Gastrocnemius medialis (tissue), 4 donors: ENCODE data around the gene JAML. TPM values are rescaled to one million over a fixed set of nuclear protein-coding genes. Genes with fewer than 3 reads are reported as not detected.

Experiments
- ATAC-seq, 2 donors: fragments of 150-250 bp; one replicate each; pipeline ENCODE4 v1.9.1; 2016
- DNase-seq, 2 donors: peaks; one replicate each; pipeline ENCODE4 v3.0.0-alpha.2; 2019
- H3K27ac ChIP-seq, 4 donors: fragments of 200-600 bp; sonication (generic); 1 replicate in 1 of 4; 2 replicates in 3 of 4; pipeline ENCODE4 v1.5.1; 2016 to 2018; ENCODE audit warnings: mild to moderate bottlenecking in 2 of 4, moderate library complexity in 1 of 4
- H3K27me3 ChIP-seq, 3 donors: fragments of 200-600 bp; sonication (generic) in 2 of 3; 1 replicate in 1 of 3; 2 replicates in 2 of 3; pipeline versions ENCODE4 v1.5.1 to v1.6.0; 2016 to 2019; ENCODE audit warnings: mild to moderate bottlenecking in 1 of 3, moderate library complexity in 1 of 3
- H3K36me3 ChIP-seq, 2 donors: fragments of 200-600 bp; sonication (generic) in 1 of 2; one replicate each; pipeline ENCODE4 v1.5.1; 2017 to 2018
- H3K4me1 ChIP-seq, 2 donors: fragments of 200-600 bp; sonication (generic) in 1 of 2; one replicate each; pipeline ENCODE4 v1.5.1; 2016 to 2017; ENCODE audit warnings: mild to moderate bottlenecking in 2 of 2
- H3K4me3 ChIP-seq, 4 donors: fragments of 200-600 bp; sonication (generic) in 3 of 4; 1 replicate in 1 of 4; 2 replicates in 3 of 4; pipeline ENCODE4 v1.5.1; 2016 to 2019; ENCODE audit warnings: mild to moderate bottlenecking in 2 of 4
- H3K9me3 ChIP-seq, 3 donors: fragments of 200-600 bp; sonication (generic) in 2 of 3; 1 replicate in 1 of 3; 2 replicates in 2 of 3; pipeline ENCODE4 v1.5.1; 2016 to 2019
- CTCF ChIP-seq, 5 experiments: fragments of 450-650 bp in 3 of 5; fragments of 200-600 bp in 2 of 5; sonication (generic) in 2 of 5; IDR thresholded peaks in 4 of 5; conservative IDR thresholded peaks in 1 of 5; 1 replicate in 4 of 5; 2 replicates in 1 of 5; pipeline ENCODE4 v1.5.1; 2016 to 2019; ENCODE audit warnings: antibody characterized with exemption in 5 of 5, mild to moderate bottlenecking in 3 of 5, moderate library complexity in 3 of 5
- POLR2A ChIP-seq, 2 donors: fragments of 450-650 bp; IDR thresholded peaks; one replicate each; pipeline ENCODE4 v1.6.1; 2017; ENCODE audit warnings: antibody characterized with exemption in 2 of 2, mild to moderate bottlenecking in 2 of 2, moderate library complexity in 2 of 2
- in situ Hi-C, 4 donors: fragments of 200-750 bp; cut with MboI; loops; one replicate each; pipeline versions ENCODE4 v1.15.0 to v1.8.0; 2017; ENCODE audit warnings: low sequenced_read_pairs in 4 of 4
- intact Hi-C: fragments of 100-400 bp; cut with DNase I; formaldehyde crosslinking; loops from one replicate; pipeline ENCODE4 v1.15.1; 2023; ENCODE audit warnings: low total_unique reads
- total RNA-seq, 4 donors: library from RNA; depleted of rRNA; stranded (reverse); fragments of >200 nt; gene quantifications; one replicate each; pipeline versions ENCODE4 v1.1.0 to v1.2.3, GENCODE V29; 2016

JAML gene
- total RNA-seq, 4 donors from 2014 or later, result 0.82 to 1.2 (median 0.91) TPM; not detected in 1

- no peaks in the 10 kb centered on the region for H3K9me3 ChIP-seq
- intact Hi-C loops (no loop called here), in situ Hi-C loops (no loop called here)
- H3K4me1 ChIP-seq, result no peaks in the 10 kb centered on the region
- no peak for ATAC-seq
- no peak for DNase-seq
- H3K4me3 ChIP-seq, result no peak overlapping the region
- peaks cover 0 to 6% (median 2%) of the 10 kb centered on the region in 3 donors for H3K27me3 ChIP-seq
- TF ChIP-seq POLR2A (IDR thresholded peaks at IDR 0.05) (no peak), CTCF (IDR thresholded peaks at IDR 0.05 in 4 of 5, conservative IDR thresholded peaks at IDR 0.05 in 1 of 5) (no peak)
- H3K36me3 ChIP-seq, result no peaks in the 10 kb centered on the region
- H3K27ac ChIP-seq, result no peak overlapping the region
These were observed 2.4 kb downstream of the JAML start for GRCh38 chr11:118222437-118222836.

GRCh38 chr11:118221419-118221818 lies 3.4 kb downstream of the JAML start:
- intact Hi-C loops, result no loop called here
- Histone ChIP-seq H3K36me3 (no peaks in the 10 kb centered on the region), H3K9me3 (no peaks in the 10 kb centered on the region), H3K27ac (no peak overlapping the region), H3K4me1 (no peaks in the 10 kb centered on the region), H3K4me3 (no peak overlapping the region), H3K27me3 (peaks cover 0 to 6% (median 3%) of the 10 kb centered on the region in 3 donors)
- DNase-seq, result no peak
- no peak for TF ChIP-seq POLR2A (IDR thresholded peaks at IDR 0.05)
- no peak for TF ChIP-seq CTCF (IDR thresholded peaks at IDR 0.05 in 4 of 5, conservative IDR thresholded peaks at IDR 0.05 in 1 of 5)
- ATAC-seq, result no peak
- in situ Hi-C loops, result no loop called here

GRCh38 chr11:118219732-118220131 lies 5.1 kb downstream of the JAML start:
- no peaks in the 10 kb centered on the region for H3K36me3 ChIP-seq
- ATAC-seq, result no peak
- no peak for DNase-seq
- no peak overlapping the region for H3K27ac ChIP-seq
- no peak overlapping the region for H3K4me3 ChIP-seq
- intact Hi-C loops, result no loop called here
- no peaks in the 10 kb centered on the region for H3K9me3 ChIP-seq
- no peaks in the 10 kb centered on the region for H3K4me1 ChIP-seq
- H3K27me3 ChIP-seq, result peaks cover 0 to 6% (median 3%) of the 10 kb centered on the region in 3 donors
- in situ Hi-C loops, result no loop called here
- TF ChIP-seq POLR2A (IDR thresholded peaks at IDR 0.05) (no peak), CTCF (IDR thresholded peaks at IDR 0.05 in 4 of 5, conservative IDR thresholded peaks at IDR 0.05 in 1 of 5) (no peak)

- no peak for DNase-seq
- Histone ChIP-seq H3K9me3 (no peaks in the 10 kb centered on the region), H3K4me3 (no peak overlapping the region), H3K36me3 (no peaks in the 10 kb centered on the region), H3K27me3 (peaks cover 0 to 9% (median 3%) of the 10 kb centered on the region in 3 donors), H3K27ac (no peak overlapping the region), H3K4me1 (no peaks in the 10 kb centered on the region)
- in situ Hi-C loops (no loop called here), intact Hi-C loops (no loop called here)
- TF ChIP-seq CTCF (IDR thresholded peaks at IDR 0.05 in 4 of 5, conservative IDR thresholded peaks at IDR 0.05 in 1 of 5) (no peak), POLR2A (IDR thresholded peaks at IDR 0.05) (no peak)
- no peak for ATAC-seq
These were observed 5.6 kb downstream of the JAML start for GRCh38 chr11:118219244-118219643.

- Histone ChIP-seq H3K4me1 (no peaks in the 10 kb centered on the region), H3K36me3 (no peaks in the 10 kb centered on the region), H3K27ac (no peak overlapping the region), H3K27me3 (peaks cover 0 to 9% (median 3%) of the 10 kb centered on the region in 3 donors), H3K4me3 (no peak overlapping the region), H3K9me3 (no peaks in the 10 kb centered on the region)
- in situ Hi-C loops (no loop called here), intact Hi-C loops (no loop called here)
- no peak for DNase-seq
- ATAC-seq, result no peak
- TF ChIP-seq CTCF (IDR thresholded peaks at IDR 0.05 in 4 of 5, conservative IDR thresholded peaks at IDR 0.05 in 1 of 5), result no peak
These were observed 7.2 kb downstream of the JAML start for GRCh38 chr11:118217575-118217974.
